Neural cell (in vitro differentiated cells): ENCODE results near the gene IQCK.

ENCODE experiments used
- EP300 ChIP-seq: fragments of 450-650 bp; conservative IDR thresholded peaks from 2 replicates; pipeline ENCODE4 v1.6.1; 2014; ENCODE audit warnings: antibody characterized with exemption, mild to moderate bottlenecking, moderate library complexity; ENCODE audit not compliant: poor library complexity, severe bottlenecking
- EZH2 ChIP-seq: fragments of 200-600, 300-800 bp; shearing (Covaris generic), sonication (generic); IDR thresholded peaks from 2 replicates; pipeline ENCODE4 v1.6.1; 2014; ENCODE audit warnings: antibody characterized with exemption, low read length, borderline replicate concordance, mild to moderate bottlenecking; ENCODE audit not compliant: insufficient read depth, poor library complexity, severe bottlenecking
- POLR2AphosphoS5 ChIP-seq: IDR thresholded peaks from 2 replicates; pipeline ENCODE4 v1.6.1; 2012
- RAD21 ChIP-seq: fragments of 450-650 bp; conservative IDR thresholded peaks from 2 replicates; pipeline ENCODE4 v1.6.1; 2014; ENCODE audit warnings: antibody characterized with exemption, mild to moderate bottlenecking, moderate library complexity
- TAF1 ChIP-seq: IDR thresholded peaks from 2 replicates; pipeline ENCODE4 v1.6.1; 2012; ENCODE audit warnings: low read depth
- TF ChIP-seq, protein P1 (sequence below): fragments of 450-650 bp; IDR thresholded peaks from 2 replicates; pipeline ENCODE4 v1.5.1; 2014; ENCODE audit warnings: antibody characterized with exemption, mild to moderate bottlenecking, moderate library complexity; ENCODE audit not compliant: poor library complexity, severe bottlenecking
- TF ChIP-seq, protein P2 (sequence below): IDR thresholded peaks from 2 replicates; pipeline ENCODE4 v1.6.1; 2012; ENCODE audit warnings: borderline replicate concordance

DNA sequence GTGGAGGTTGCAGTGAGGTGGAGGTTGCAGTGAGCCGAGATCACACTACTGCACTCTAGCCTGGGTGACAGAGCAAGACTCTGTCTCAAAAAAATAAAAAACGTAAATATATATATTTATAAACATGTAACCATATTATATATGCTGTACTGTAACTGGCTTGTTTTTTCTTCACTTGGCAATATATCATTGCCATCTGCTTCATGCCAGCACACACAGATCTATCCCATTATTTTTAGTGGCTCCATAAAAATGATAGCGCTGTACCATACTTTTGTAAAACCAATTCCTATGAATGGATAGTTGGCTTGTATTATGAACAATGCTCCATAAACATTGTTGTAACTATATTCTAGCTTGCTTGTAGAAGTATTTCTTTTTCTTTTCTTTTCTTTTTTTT, 117.1 kb downstream of the IQCK start:
- TF ChIP-seq, protein P1, sequence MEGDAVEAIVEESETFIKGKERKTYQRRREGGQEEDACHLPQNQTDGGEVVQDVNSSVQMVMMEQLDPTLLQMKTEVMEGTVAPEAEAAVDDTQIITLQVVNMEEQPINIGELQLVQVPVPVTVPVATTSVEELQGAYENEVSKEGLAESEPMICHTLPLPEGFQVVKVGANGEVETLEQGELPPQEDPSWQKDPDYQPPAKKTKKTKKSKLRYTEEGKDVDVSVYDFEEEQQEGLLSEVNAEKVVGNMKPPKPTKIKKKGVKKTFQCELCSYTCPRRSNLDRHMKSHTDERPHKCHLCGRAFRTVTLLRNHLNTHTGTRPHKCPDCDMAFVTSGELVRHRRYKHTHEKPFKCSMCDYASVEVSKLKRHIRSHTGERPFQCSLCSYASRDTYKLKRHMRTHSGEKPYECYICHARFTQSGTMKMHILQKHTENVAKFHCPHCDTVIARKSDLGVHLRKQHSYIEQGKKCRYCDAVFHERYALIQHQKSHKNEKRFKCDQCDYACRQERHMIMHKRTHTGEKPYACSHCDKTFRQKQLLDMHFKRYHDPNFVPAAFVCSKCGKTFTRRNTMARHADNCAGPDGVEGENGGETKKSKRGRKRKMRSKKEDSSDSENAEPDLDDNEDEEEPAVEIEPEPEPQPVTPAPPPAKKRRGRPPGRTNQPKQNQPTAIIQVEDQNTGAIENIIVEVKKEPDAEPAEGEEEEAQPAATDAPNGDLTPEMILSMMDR: no peak
- TF ChIP-seq RAD21 (no peak), EZH2 (no peak), EP300 (no peak), POLR2AphosphoS5 (no peak), TAF1 (no peak)
- TF ChIP-seq, protein P2, sequence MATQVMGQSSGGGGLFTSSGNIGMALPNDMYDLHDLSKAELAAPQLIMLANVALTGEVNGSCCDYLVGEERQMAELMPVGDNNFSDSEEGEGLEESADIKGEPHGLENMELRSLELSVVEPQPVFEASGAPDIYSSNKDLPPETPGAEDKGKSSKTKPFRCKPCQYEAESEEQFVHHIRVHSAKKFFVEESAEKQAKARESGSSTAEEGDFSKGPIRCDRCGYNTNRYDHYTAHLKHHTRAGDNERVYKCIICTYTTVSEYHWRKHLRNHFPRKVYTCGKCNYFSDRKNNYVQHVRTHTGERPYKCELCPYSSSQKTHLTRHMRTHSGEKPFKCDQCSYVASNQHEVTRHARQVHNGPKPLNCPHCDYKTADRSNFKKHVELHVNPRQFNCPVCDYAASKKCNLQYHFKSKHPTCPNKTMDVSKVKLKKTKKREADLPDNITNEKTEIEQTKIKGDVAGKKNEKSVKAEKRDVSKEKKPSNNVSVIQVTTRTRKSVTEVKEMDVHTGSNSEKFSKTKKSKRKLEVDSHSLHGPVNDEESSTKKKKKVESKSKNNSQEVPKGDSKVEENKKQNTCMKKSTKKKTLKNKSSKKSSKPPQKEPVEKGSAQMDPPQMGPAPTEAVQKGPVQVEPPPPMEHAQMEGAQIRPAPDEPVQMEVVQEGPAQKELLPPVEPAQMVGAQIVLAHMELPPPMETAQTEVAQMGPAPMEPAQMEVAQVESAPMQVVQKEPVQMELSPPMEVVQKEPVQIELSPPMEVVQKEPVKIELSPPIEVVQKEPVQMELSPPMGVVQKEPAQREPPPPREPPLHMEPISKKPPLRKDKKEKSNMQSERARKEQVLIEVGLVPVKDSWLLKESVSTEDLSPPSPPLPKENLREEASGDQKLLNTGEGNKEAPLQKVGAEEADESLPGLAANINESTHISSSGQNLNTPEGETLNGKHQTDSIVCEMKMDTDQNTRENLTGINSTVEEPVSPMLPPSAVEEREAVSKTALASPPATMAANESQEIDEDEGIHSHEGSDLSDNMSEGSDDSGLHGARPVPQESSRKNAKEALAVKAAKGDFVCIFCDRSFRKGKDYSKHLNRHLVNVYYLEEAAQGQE: no peak
